Measurements from ENCODE around the gene GPR35.
A peak's percentile ranks its signal among the peaks of the same experiment; 100 is the strongest.

DNA sequence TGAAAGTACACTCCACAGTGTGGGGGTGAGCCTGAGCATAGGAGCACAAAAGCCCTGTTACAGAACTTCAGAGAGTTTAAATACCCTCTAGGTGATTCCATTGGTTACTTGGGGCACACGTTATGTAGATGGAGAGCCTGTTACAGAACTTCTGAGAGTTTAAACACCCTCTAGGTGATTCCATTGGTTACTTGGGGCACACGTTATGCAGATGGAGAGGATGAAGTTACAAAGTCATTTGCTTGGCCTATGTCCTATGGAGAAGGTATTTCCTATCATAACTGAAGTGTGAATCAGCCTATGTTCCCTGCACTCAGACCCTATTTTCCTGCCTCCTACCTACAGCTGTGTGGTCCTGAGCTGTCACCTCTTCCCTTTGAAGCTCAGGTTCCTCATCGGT, 42.5 kb upstream of the GPR35 start:
- TF ChIP-seq, protein P1, sequence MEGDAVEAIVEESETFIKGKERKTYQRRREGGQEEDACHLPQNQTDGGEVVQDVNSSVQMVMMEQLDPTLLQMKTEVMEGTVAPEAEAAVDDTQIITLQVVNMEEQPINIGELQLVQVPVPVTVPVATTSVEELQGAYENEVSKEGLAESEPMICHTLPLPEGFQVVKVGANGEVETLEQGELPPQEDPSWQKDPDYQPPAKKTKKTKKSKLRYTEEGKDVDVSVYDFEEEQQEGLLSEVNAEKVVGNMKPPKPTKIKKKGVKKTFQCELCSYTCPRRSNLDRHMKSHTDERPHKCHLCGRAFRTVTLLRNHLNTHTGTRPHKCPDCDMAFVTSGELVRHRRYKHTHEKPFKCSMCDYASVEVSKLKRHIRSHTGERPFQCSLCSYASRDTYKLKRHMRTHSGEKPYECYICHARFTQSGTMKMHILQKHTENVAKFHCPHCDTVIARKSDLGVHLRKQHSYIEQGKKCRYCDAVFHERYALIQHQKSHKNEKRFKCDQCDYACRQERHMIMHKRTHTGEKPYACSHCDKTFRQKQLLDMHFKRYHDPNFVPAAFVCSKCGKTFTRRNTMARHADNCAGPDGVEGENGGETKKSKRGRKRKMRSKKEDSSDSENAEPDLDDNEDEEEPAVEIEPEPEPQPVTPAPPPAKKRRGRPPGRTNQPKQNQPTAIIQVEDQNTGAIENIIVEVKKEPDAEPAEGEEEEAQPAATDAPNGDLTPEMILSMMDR (IDR thresholded peaks at IDR 0.05): no peak
- peak; percentile 37; the same call in 1 of the 2 replicates for TF ChIP-seq POLR2AphosphoS5 (IDR thresholded peaks at IDR 0.05; ENCODE audit: low read depth, low read length)
- TF ChIP-seq, protein P2, sequence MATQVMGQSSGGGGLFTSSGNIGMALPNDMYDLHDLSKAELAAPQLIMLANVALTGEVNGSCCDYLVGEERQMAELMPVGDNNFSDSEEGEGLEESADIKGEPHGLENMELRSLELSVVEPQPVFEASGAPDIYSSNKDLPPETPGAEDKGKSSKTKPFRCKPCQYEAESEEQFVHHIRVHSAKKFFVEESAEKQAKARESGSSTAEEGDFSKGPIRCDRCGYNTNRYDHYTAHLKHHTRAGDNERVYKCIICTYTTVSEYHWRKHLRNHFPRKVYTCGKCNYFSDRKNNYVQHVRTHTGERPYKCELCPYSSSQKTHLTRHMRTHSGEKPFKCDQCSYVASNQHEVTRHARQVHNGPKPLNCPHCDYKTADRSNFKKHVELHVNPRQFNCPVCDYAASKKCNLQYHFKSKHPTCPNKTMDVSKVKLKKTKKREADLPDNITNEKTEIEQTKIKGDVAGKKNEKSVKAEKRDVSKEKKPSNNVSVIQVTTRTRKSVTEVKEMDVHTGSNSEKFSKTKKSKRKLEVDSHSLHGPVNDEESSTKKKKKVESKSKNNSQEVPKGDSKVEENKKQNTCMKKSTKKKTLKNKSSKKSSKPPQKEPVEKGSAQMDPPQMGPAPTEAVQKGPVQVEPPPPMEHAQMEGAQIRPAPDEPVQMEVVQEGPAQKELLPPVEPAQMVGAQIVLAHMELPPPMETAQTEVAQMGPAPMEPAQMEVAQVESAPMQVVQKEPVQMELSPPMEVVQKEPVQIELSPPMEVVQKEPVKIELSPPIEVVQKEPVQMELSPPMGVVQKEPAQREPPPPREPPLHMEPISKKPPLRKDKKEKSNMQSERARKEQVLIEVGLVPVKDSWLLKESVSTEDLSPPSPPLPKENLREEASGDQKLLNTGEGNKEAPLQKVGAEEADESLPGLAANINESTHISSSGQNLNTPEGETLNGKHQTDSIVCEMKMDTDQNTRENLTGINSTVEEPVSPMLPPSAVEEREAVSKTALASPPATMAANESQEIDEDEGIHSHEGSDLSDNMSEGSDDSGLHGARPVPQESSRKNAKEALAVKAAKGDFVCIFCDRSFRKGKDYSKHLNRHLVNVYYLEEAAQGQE (IDR thresholded peaks at IDR 0.05; ENCODE audit: insufficient read depth in 1 of 2, low read depth in 2 of 2, low read length in 1 of 2): no peak

All from Panc1 (cell line).